ENCODE results near the gene CEACAM19. TPM values are rescaled to one million over a fixed set of nuclear protein-coding genes. Genes with fewer than 3 reads are reported as not detected.

The CEACAM19 gene
- total and polyA plus RNA-seq, 2 of the 13 experiments (the other 11 are each of a cell fraction or from before 2014, with no cell fraction given): 1.3 to 4.0 TPM

- peak; percentile 65; the same call in 1 of the 2 replicates for TF ChIP-seq IKZF5 (CRISPR knock-in tag; IDR thresholded peaks at IDR 0.05)
- TF ChIP-seq ONECUT2 (CRISPR knock-in tag; IDR thresholded peaks at IDR 0.05): no peak
- 0 out of 2 replicates have a peak, but pooled peaks have one; percentile 42 for TF ChIP-seq PAX8 (CRISPR knock-in tag; IDR thresholded peaks at IDR 0.05; ENCODE audit: borderline replicate concordance)
- no peak for TF ChIP-seq ZC3H4 (CRISPR knock-in tag; IDR thresholded peaks at IDR 0.05; ENCODE audit: borderline replicate concordance)
- TF ChIP-seq TCF7L2 (IDR thresholded peaks at IDR 0.05; ENCODE audit: low read depth, low read length): no peak
- TF ChIP-seq KDM1A (CRISPR knock-in tag; IDR thresholded peaks at IDR 0.05): no peak
- 0 out of 2 replicates have a peak, but pooled peaks have one; percentile 13 for TF ChIP-seq MAX (IDR thresholded peaks at IDR 0.05)
- peak; percentile 77 for TF ChIP-seq ZNF749 (CRISPR knock-in tag; IDR thresholded peaks at IDR 0.05; ENCODE audit: borderline replicate concordance)
- TF ChIP-seq ZNF143 (CRISPR knock-in tag; IDR thresholded peaks at IDR 0.05): no peak; the same call in 1 of the 2 replicates
- no peak for TF ChIP-seq ZNF639 (CRISPR knock-in tag; conservative IDR thresholded peaks at IDR 0.05)
- peak; percentile 71; the same call in 1 of the 2 replicates for TF ChIP-seq ZNF772 (CRISPR knock-in tag; IDR thresholded peaks at IDR 0.05)
- peak; percentile 87; the same call in 1 of the 2 replicates for TF ChIP-seq ZNF609 (CRISPR knock-in tag; IDR thresholded peaks at IDR 0.05; ENCODE audit: borderline replicate concordance)
- no peak for TF ChIP-seq HIC2 (CRISPR knock-in tag; IDR thresholded peaks at IDR 0.05; ENCODE audit: low read depth)
- TF ChIP-seq ZBTB4 (CRISPR knock-in tag; IDR thresholded peaks at IDR 0.05; ENCODE audit: borderline replicate concordance): 0 out of 2 replicates have a peak, but pooled peaks have one; percentile 20
- 0 out of 2 replicates have a peak, but pooled peaks have one; percentile 38 for TF ChIP-seq MAF1 (CRISPR knock-in tag; IDR thresholded peaks at IDR 0.05; ENCODE audit: borderline replicate concordance)
These were observed 47.4 kb downstream of the CEACAM19 start (continued) for GRCh38 chr19:44718441-44719261.
